Parathyroid adenoma (tissue), 2 donors: ENCODE measurements around the gene PROX2.

Source experiments
- H2AFZ ChIP-seq: fragments of 300-600 bp; sonication (generic); one replicate; pipeline ENCODE4 v1.7.0; 2017; ENCODE audit warnings: antibody characterized with exemption, mild to moderate bottlenecking
- H3K27ac ChIP-seq: fragments of 300-600 bp; sonication (generic); one replicate; pipeline ENCODE4 v1.7.0; 2017
- H3K27me3 ChIP-seq: fragments of 300-600 bp; sonication (generic); one replicate; pipeline ENCODE4 v1.7.0; 2017; ENCODE audit warnings: low read length; ENCODE audit not compliant: control insufficient read depth, insufficient read depth
- H3K36me3 ChIP-seq: fragments of 300-600 bp; sonication (generic); one replicate; pipeline ENCODE4 v1.7.0; 2017; ENCODE audit warnings: low read length; ENCODE audit not compliant: control insufficient read depth, insufficient read depth
- H3K4me1 ChIP-seq: fragments of 300-600 bp; sonication (generic); one replicate; pipeline ENCODE4 v1.7.0; 2017; ENCODE audit warnings: control low read depth
- H3K4me2 ChIP-seq: fragments of 300-600 bp; sonication (generic); one replicate; pipeline ENCODE4 v1.7.0; 2017; ENCODE audit warnings: low read length
- H3K4me3 ChIP-seq: fragments of 300-600 bp; sonication (generic); one replicate; pipeline ENCODE4 v1.7.0; 2017; ENCODE audit warnings: low read depth, low read length
- H3K79me2 ChIP-seq: fragments of 300-600 bp; sonication (generic); one replicate; pipeline ENCODE4 v1.7.0; 2017; ENCODE audit warnings: control low read depth
- H3K9ac ChIP-seq: fragments of 300-600 bp; sonication (generic); one replicate; pipeline ENCODE4 v1.7.0; 2017; ENCODE audit warnings: mild to moderate bottlenecking
- H3K9me3 ChIP-seq: fragments of 300-600 bp; sonication (generic); one replicate; pipeline ENCODE4 v1.7.0; 2017; ENCODE audit warnings: low read length; ENCODE audit not compliant: control insufficient read depth
- CTCF ChIP-seq: fragments of 300-600 bp; sonication (generic); IDR thresholded peaks from one replicate; pipeline ENCODE4 v1.7.0; 2017; ENCODE audit warnings: antibody characterized with exemption, mild to moderate bottlenecking
- donor health status: primary hyperparathyroidism.

Gene PROX2

GRCh38 chr14:74910556-74910955 lies 34.6 kb upstream of the PROX2 start:
- Histone ChIP-seq H3K4me3 (no peak overlapping the region), H2AFZ (no peak overlapping the region), H3K9ac (no peak overlapping the region), H3K27ac (no peak overlapping the region), H3K79me2 (no peaks in the 10 kb centered on the region), H3K36me3 (no peaks in the 10 kb centered on the region), H3K4me1 (peaks cover 4% of the 10 kb centered on the region), H3K4me2 (no peak overlapping the region), H3K27me3 (no peaks in the 10 kb centered on the region), H3K9me3 (no peaks in the 10 kb centered on the region)
- no peak for TF ChIP-seq CTCF

DNA sequence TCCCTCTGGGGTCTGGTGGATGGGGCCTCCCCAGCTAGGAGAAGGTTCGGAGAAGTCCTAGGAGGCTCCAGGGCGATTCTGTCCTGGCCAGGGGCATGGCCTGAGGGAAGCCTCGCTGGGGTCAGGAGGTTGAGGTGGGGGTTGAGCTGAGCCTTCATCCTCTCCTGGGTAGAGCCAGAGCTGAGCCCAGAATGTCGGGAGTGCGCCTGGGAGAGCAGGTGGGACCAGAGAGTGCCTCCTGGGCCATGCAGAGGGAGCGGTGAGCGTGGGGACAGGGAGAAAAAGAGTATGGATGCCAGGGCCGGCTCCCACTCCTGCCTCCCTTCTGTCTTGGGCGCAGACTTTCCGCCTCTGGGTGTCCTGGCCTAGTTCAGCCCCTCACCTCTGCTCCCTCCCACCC lies 34.0 kb upstream of the PROX2 start:
- Histone ChIP-seq H3K9me3 (no peaks in the 10 kb centered on the region), H3K79me2 (no peaks in the 10 kb centered on the region), H3K4me3 (no peak overlapping the region), H3K4me2 (no peak overlapping the region), H3K9ac (no peak overlapping the region), H2AFZ (no peak overlapping the region), H3K4me1 (peaks cover 4% of the 10 kb centered on the region), H3K27ac (no peak overlapping the region), H3K36me3 (no peaks in the 10 kb centered on the region), H3K27me3 (no peaks in the 10 kb centered on the region)
- no peak for TF ChIP-seq CTCF

GRCh38 chr14:74909501-74909900 lies 33.6 kb upstream of the PROX2 start:
- H3K4me3 ChIP-seq: no peak overlapping the region
- H3K9me3 ChIP-seq: no peaks in the 10 kb centered on the region
- peaks cover 4% of the 10 kb centered on the region for H3K4me1 ChIP-seq
- no peak overlapping the region for H2AFZ ChIP-seq
- no peak for TF ChIP-seq CTCF
- H3K36me3 ChIP-seq: no peaks in the 10 kb centered on the region
- no peaks in the 10 kb centered on the region for H3K27me3 ChIP-seq
- no peak overlapping the region for H3K9ac ChIP-seq
- no peaks in the 10 kb centered on the region for H3K79me2 ChIP-seq
- no peak overlapping the region for H3K4me2 ChIP-seq
- H3K27ac ChIP-seq: no peak overlapping the region

DNA sequence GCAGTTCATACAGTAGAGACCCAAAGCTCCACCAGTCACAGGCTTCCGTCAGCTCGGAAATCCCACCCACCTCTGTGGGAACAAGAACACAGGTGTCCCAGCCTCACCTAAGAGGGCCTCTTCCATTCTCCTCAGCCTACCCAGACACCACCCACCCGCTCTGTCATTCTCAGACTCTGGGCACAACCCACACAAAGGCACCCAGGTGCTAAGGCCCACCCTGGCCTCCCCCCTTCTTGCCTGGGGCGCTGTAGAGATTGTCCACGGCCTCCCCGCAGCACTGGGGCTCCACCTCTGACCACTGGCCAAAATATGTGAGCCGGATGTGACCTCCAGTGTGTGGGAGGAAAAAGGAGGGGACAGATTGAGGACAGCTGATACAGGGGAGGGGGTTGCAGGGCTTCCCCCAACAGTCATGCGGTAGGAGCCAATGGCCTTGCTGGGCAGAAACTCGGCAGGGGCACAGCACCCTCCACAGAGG lies 33.0 kb upstream of the PROX2 start:
- TF ChIP-seq CTCF: no peak
- no peak overlapping the region for H3K9ac ChIP-seq
- no peak overlapping the region for H3K27ac ChIP-seq

GRCh38 chr14:74907744-74908143 lies 31.8 kb upstream of the PROX2 start:
- no peak overlapping the region for H2AFZ ChIP-seq
- peaks cover 4% of the 10 kb centered on the region for H3K4me1 ChIP-seq
- H3K9ac ChIP-seq: no peak overlapping the region
- H3K79me2 ChIP-seq: no peaks in the 10 kb centered on the region
- no peaks in the 10 kb centered on the region for H3K9me3 ChIP-seq
- no peaks in the 10 kb centered on the region for H3K36me3 ChIP-seq
- no peak overlapping the region for H3K4me2 ChIP-seq
- no peaks in the 10 kb centered on the region for H3K27me3 ChIP-seq
- no peak overlapping the region for H3K27ac ChIP-seq
- H3K4me3 ChIP-seq: no peak overlapping the region
- no peak for TF ChIP-seq CTCF

More for the DNA sequence above, 33.0 kb upstream of the PROX2 start:
- Histone ChIP-seq H3K4me3 (no peak overlapping the region), H3K9me3 (no peaks in the 10 kb centered on the region), H3K36me3 (no peaks in the 10 kb centered on the region), H3K27me3 (no peaks in the 10 kb centered on the region), H3K79me2 (no peaks in the 10 kb centered on the region), H2AFZ (no peak overlapping the region), H3K4me2 (no peak overlapping the region), H3K4me1 (peaks cover 4% of the 10 kb centered on the region)
